OCI-LY1 (cell line): Measurements from ENCODE around the gene FABP1.

Source experiments
- H2AFZ ChIP-seq: fragments of 200-600 bp; sonication (generic), shearing (Covaris generic); 2 replicates; pipeline ENCODE4 v1.6.0; 2014; ENCODE audit warnings: antibody characterized with exemption, mild to moderate bottlenecking, low read length
- H3F3A ChIP-seq: fragments of 200-600 bp; sonication (generic), shearing (Covaris generic); 2 replicates; pipeline ENCODE4 v1.6.0; 2014; ENCODE audit warnings: mild to moderate bottlenecking, antibody characterized with exemption, low read length, moderate library complexity; ENCODE audit not compliant: insufficient read depth
- H3K27ac ChIP-seq: fragments of 200-600 bp; sonication (generic); 2 replicates; pipeline ENCODE4 v1.5.1; 2014; ENCODE audit warnings: low read length, mixed run types, mild to moderate bottlenecking, low read depth; ENCODE audit not compliant: poor library complexity, severe bottlenecking
- H3K27me3 ChIP-seq: fragments of 200-600 bp; sonication (generic); 2 replicates; pipeline ENCODE4 v1.6.0; 2014; ENCODE audit warnings: antibody characterized with exemption, mild to moderate bottlenecking, low read length, moderate library complexity; ENCODE audit not compliant: insufficient read depth
- H3K36me3 ChIP-seq: fragments of 200-600 bp; sonication (generic); 2 replicates; pipeline ENCODE4 v1.6.1; 2014; ENCODE audit warnings: mild to moderate bottlenecking, antibody characterized with exemption, low read length, moderate library complexity, mixed read lengths; ENCODE audit not compliant: insufficient read depth
- H3K4me1 ChIP-seq: fragments of 200-600 bp; sonication (generic); 2 replicates; pipeline ENCODE4 v1.5.1; 2014; ENCODE audit warnings: mild to moderate bottlenecking, low read length, moderate library complexity; ENCODE audit not compliant: insufficient read depth, severe bottlenecking
- H3K4me2 ChIP-seq: fragments of 200-600 bp; sonication (generic), shearing (Covaris generic); 2 replicates; pipeline ENCODE4 v1.6.1; 2014; ENCODE audit warnings: low read length
- H3K4me3 ChIP-seq: fragments of 200-600 bp; sonication (generic); 2 replicates; pipeline ENCODE4 v1.5.1; 2014; ENCODE audit warnings: low read length, low read depth, mild to moderate bottlenecking, mixed read lengths; ENCODE audit not compliant: poor library complexity, severe bottlenecking
- H3K79me2 ChIP-seq: fragments of 200-600 bp; shearing (Covaris generic); 2 replicates; pipeline ENCODE4 v1.6.1; 2016; ENCODE audit warnings: mixed run types, low read length, mixed read lengths; ENCODE audit not compliant: insufficient read depth
- H3K9ac ChIP-seq: fragments of 200-600 bp; sonication (generic), shearing (Covaris generic); 2 replicates; pipeline ENCODE4 v1.6.1; 2014; ENCODE audit warnings: mild to moderate bottlenecking, low read length, mixed read lengths
- H3K9me2 ChIP-seq: fragments of 200-600 bp; sonication (generic), shearing (Covaris generic); 2 replicates; pipeline ENCODE4 v1.6.1; 2014; ENCODE audit warnings: low read depth, mild to moderate bottlenecking, low read length, mixed read lengths
- H3K9me3 ChIP-seq: fragments of 200-600 bp; shearing (Covaris generic); 2 replicates; pipeline ENCODE4 v1.6.1; 2014; ENCODE audit warnings: low read length, mixed read lengths
- H4K20me1 ChIP-seq: fragments of 200-600 bp; sonication (generic), shearing (Covaris generic); 2 replicates; pipeline ENCODE4 v1.6.0; 2016; ENCODE audit warnings: mild to moderate bottlenecking, low read length; ENCODE audit not compliant: insufficient read depth
- EZH2 ChIP-seq: fragments of 200-600 bp; sonication (generic), shearing (Covaris generic); IDR thresholded peaks from 2 replicates; pipeline ENCODE4 v1.8.0; 2017; ENCODE audit warnings: borderline replicate concordance, mixed run types, mild to moderate bottlenecking, antibody characterized with exemption, low read length, moderate library complexity, mixed read lengths
- TF ChIP-seq, protein P1 (sequence below): fragments of 200-600 bp; sonication (generic), shearing (Covaris generic); IDR thresholded peaks from 2 replicates; pipeline ENCODE4 v1.5.1; 2017; ENCODE audit warnings: mild to moderate bottlenecking, antibody characterized with exemption, low read length, moderate library complexity, mixed read lengths

FABP1 gene

GRCh38 chr2:88081924-88082608 is 45.8 kb downstream of the FABP1 start:
- no peaks in the 10 kb centered on the region for H3K79me2 ChIP-seq
- no peak overlapping the region for H3K27ac ChIP-seq
- no peaks in the 10 kb centered on the region for H4K20me1 ChIP-seq
- no peaks in the 10 kb centered on the region for H3K9me2 ChIP-seq
- H3K36me3 ChIP-seq, result no peaks in the 10 kb centered on the region
- no peaks in the 10 kb centered on the region for H3K27me3 ChIP-seq
- H3K9me3 ChIP-seq, result no peaks in the 10 kb centered on the region
- TF ChIP-seq, protein P1, sequence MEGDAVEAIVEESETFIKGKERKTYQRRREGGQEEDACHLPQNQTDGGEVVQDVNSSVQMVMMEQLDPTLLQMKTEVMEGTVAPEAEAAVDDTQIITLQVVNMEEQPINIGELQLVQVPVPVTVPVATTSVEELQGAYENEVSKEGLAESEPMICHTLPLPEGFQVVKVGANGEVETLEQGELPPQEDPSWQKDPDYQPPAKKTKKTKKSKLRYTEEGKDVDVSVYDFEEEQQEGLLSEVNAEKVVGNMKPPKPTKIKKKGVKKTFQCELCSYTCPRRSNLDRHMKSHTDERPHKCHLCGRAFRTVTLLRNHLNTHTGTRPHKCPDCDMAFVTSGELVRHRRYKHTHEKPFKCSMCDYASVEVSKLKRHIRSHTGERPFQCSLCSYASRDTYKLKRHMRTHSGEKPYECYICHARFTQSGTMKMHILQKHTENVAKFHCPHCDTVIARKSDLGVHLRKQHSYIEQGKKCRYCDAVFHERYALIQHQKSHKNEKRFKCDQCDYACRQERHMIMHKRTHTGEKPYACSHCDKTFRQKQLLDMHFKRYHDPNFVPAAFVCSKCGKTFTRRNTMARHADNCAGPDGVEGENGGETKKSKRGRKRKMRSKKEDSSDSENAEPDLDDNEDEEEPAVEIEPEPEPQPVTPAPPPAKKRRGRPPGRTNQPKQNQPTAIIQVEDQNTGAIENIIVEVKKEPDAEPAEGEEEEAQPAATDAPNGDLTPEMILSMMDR, result no peak
- no peak for TF ChIP-seq EZH2
- no peaks in the 10 kb centered on the region for H3K4me1 ChIP-seq
- no peak overlapping the region for H2AFZ ChIP-seq
- H3K4me2 ChIP-seq, result no peak overlapping the region
- no peak overlapping the region for H3K9ac ChIP-seq
- no peak overlapping the region for H3K4me3 ChIP-seq
- no peaks in the 10 kb centered on the region for H3F3A ChIP-seq

- Histone ChIP-seq H3K27me3 (no peaks in the 10 kb centered on the region), H4K20me1 (no peaks in the 10 kb centered on the region), H3K27ac (no peak overlapping the region), H3F3A (no peaks in the 10 kb centered on the region), H3K36me3 (no peaks in the 10 kb centered on the region), H3K4me1 (no peaks in the 10 kb centered on the region), H3K9ac (no peak overlapping the region), H3K79me2 (no peaks in the 10 kb centered on the region), H3K4me3 (no peak overlapping the region), H3K9me3 (no peaks in the 10 kb centered on the region), H3K4me2 (no peak overlapping the region), H2AFZ (no peak overlapping the region), H3K9me2 (no peaks in the 10 kb centered on the region)
- no peak for TF ChIP-seq EZH2
- TF ChIP-seq, protein P1, result no peak
Measured at GRCh38 chr2:88080545-88080944, 47.3 kb downstream of the FABP1 start.

DNA sequence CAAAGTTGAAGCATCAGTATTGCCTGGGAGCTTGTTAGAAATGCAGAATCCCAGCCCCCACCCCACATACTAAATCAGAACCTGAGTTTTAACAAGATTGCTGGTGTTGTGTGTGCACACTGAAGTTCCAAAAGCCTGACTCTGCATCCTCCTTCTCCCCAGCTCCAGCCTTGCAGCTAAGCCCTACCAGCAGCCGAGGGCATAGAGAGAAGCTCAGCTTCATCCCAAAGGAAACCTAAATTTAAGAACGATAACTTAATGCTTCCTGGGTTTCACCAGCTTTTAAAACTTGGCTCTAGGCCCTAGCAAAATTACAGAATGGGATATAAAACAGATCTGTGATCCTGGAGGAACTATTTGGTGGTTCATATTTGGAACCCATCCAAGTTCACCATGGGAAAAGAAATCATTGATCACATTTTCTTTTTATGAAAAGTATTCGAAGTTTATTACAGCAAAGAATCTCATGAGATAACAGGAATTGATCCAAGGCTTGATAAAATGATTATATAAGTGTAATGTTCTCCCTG is 49.2 kb downstream of the FABP1 start:
- no peak overlapping the region for H2AFZ ChIP-seq
- H3K9me2 ChIP-seq, result no peaks in the 10 kb centered on the region
- H3K36me3 ChIP-seq, result no peaks in the 10 kb centered on the region
- H3K4me2 ChIP-seq, result no peak overlapping the region
- H4K20me1 ChIP-seq, result no peaks in the 10 kb centered on the region
- no peak overlapping the region for H3K27ac ChIP-seq
- no peaks in the 10 kb centered on the region for H3F3A ChIP-seq
- no peak overlapping the region for H3K9ac ChIP-seq
- no peak for TF ChIP-seq EZH2
- TF ChIP-seq, protein P1, result no peak
- H3K9me3 ChIP-seq, result no peaks in the 10 kb centered on the region
- H3K4me1 ChIP-seq, result no peaks in the 10 kb centered on the region
- no peaks in the 10 kb centered on the region for H3K27me3 ChIP-seq
- H3K79me2 ChIP-seq, result no peaks in the 10 kb centered on the region
- H3K4me3 ChIP-seq, result no peak overlapping the region
